CD4-positive, alpha-beta T cell treated with Interleukin-12 subunit alpha and Interleukin-12 subunit beta, for 1 hour (primary cell): ENCODE results near the gene LAIR2.
"Not testable (repeated sequence)": the region's sequence is repeated elsewhere in the genome, so short reads cannot be mapped to it uniquely, and the experiment has no call there.

Source experiments
- DNase-seq: peaks from one replicate; pipeline ENCODE4 v3.0.0-alpha.2; 2020

LAIR2 gene

GRCh38 chr19:54495284-54495683, 7.3 kb upstream of the LAIR2 start:
- not testable (repeated sequence) for DNase-seq

GRCh38 chr19:54497747-54498450, 4.7 kb upstream of the LAIR2 start:
- peak; percentile 16 for DNase-seq

- DNase-seq = not testable (repeated sequence)
Observed at GRCh38 chr19:54498451-54498772, 4.2 kb upstream of the LAIR2 start.

- DNase-seq = not testable (repeated sequence)
Observed at GRCh38 chr19:54505542-54505941, 2.9 kb downstream of the LAIR2 start.

GRCh38 chr19:54506079-54506478, 3.4 kb downstream of the LAIR2 start:
- DNase-seq = no peak

- DNase-seq = not testable (repeated sequence)
Observed at GRCh38 chr19:54507038-54507717, 4.5 kb downstream of the LAIR2 start.

- DNase-seq = no peak
Observed at GRCh38 chr19:54507824-54508223, 5.2 kb downstream of the LAIR2 start.

- DNase-seq = not testable (repeated sequence)
Observed at GRCh38 chr19:54508487-54508886, 5.9 kb downstream of the LAIR2 start.

- not testable (repeated sequence) for DNase-seq
Observed at GRCh38 chr19:54509200-54509940, 6.7 kb downstream of the LAIR2 start.

- DNase-seq = no peak
Observed at GRCh38 chr19:54515156-54515555, 12.5 kb downstream of the LAIR2 start.

GRCh38 chr19:54517483-54517882, 14.9 kb downstream of the LAIR2 start:
- peak; percentile 52 for DNase-seq

GRCh38 chr19:54518844-54519243, 16.2 kb downstream of the LAIR2 start:
- DNase-seq = no peak

- DNase-seq = no peak
Observed at GRCh38 chr19:54521022-54521859, 18.6 kb downstream of the LAIR2 start.

GRCh38 chr19:54521860-54522513, 19.4 kb downstream of the LAIR2 start:
- DNase-seq = no peak

- no peak for DNase-seq
Observed at GRCh38 chr19:54523403-54523802, 20.8 kb downstream of the LAIR2 start.

- no peak for DNase-seq
Observed at GRCh38 chr19:54525636-54526035, 23.0 kb downstream of the LAIR2 start.

GRCh38 chr19:54526972-54527371, 24.3 kb downstream of the LAIR2 start:
- DNase-seq = no peak

GRCh38 chr19:54530866-54531265, 28.2 kb downstream of the LAIR2 start:
- DNase-seq = no peak

GRCh38 chr19:54532528-54532927, 29.9 kb downstream of the LAIR2 start:
- peak; percentile 41 for DNase-seq

GRCh38 chr19:54533476-54533875, 30.8 kb downstream of the LAIR2 start:
- no peak for DNase-seq

- no peak for DNase-seq
Observed at GRCh38 chr19:54534156-54534555, 31.5 kb downstream of the LAIR2 start.

- no peak for DNase-seq
Observed at GRCh38 chr19:54535601-54536000, 33.0 kb downstream of the LAIR2 start.
